GM21367 (cell line): Measurements from ENCODE around the gene CNTNAP1.
A peak's percentile ranks its signal among the peaks of the same experiment; 100 is the strongest.
"Not testable (repeated sequence)": the region's sequence is repeated elsewhere in the genome, so short reads cannot be mapped to it uniquely, and the experiment has no call there.

Experiments
- ATAC-seq: cut with Tn5 transposase; IDR thresholded peaks from one replicate; pipeline ENCODE4 v1.9.1; 2021; ENCODE audit not compliant: unreplicated experiment

Gene CNTNAP1

DNA sequence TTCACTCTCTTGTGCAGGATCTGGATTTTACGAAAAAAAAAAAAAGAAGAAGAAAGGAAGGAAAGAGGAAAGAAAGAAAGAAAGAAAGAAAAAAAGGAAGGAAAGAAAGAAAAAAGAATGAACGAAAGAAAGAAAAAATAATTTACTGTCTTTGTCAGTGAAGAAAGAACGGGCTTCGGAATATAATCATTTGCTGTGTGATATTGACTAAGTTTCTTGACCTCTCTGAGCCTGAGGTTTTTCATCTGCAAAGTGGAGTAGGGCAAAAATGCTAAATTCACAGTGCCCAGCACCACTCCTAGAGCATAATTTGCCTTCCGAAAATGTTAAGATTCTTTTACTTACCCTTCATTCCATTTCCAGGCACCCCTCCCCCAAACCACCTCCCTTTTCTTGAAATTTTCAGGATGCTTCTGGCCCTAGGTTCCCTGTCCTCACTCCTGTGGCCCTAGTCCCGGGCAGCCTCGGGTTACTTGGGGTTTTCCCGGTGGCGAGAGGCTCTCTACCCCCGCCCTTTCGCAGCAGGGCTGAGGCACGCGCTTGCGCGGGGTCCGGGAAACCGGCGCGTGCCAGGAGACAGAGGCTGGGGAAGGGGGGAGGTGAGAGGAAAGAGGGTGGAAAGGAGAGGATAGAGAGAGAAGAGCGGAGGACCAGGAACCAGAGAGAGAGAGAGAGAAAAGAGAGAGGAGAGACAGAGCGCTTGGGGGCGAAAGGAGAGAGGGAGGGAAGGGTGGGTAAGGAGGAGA lies at the start of gene CNTNAP1:
CNTNAP1 (plus strand) TSS at position 556 of the 746 bp plus-strand sequence. CDS start 299 bp downstream, outside the sequence.
- no peak for ATAC-seq

DNA sequence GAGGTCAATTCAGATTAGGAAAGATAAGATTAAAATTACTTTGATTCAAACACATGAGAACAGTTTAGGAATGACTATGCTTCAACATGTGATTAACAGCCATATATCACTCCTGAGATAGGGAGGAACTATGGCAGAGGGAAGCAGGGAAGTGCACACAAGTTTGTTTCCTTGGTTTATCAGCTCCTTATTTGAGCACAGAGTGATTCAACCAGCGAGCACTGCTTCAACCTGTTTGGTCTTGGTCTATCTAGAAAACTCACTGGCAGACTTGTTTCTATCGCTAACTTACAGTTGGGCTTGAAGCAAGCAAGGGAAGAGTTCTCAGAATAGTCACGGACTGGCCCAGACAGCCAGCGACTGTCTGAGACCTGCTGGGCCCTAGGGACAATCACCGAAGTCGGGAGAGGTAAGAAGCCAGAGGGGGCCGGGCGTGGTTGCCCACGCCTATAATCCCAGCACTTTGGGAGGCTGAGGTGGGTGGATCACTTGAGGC lies 49.3 kb upstream of the CNTNAP1 start:
- ATAC-seq: no peak

DNA sequence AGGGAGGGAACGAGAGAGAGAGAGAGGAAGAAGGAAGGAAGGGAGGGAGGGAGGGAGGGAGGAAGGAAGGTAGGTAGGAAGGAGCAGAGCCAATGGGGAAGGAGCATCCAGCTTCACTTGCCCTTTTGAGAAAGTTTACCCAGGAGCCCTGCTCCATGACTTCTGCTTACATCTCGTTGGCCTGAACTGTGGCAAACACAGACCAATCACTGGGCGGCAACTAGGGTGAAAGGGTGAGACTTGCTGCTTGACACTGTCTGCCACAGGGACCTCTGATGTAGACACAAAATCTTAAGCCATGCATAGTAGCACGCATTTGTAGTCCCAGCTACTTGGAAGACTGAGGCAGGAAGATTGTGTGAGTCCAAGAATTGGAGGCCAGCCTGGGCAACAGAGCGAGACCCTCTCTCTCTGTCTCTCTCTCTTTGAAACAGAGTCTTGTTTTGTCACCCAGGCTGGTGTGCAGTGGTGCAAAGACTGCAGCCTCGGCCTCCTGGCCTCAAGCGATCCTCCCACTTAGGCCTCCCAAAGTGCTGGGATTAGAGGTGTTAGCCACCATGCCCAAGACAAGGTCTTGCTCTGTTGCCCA lies 42.7 kb upstream of the CNTNAP1 start:
- no peak for ATAC-seq

DNA sequence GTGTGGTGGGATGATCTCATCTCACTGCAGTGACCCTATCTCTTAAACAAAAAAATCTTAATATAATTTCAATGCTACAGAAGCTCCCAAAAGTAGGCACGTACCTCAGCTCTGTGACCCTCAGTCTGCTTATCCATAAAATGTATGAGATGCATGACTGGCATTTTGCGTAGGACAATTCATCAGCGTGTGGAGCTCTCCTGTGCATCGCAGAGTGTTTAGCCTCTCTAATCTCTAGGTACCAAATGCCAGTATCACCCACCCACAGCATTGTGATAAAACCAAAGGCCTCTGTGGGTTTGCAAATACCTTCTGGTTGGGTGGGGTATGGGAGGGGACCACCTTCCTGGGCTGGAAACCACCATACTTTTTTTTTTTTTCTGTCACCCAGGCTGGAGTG lies 42.2 kb upstream of the CNTNAP1 start:
- ATAC-seq: no peak

DNA sequence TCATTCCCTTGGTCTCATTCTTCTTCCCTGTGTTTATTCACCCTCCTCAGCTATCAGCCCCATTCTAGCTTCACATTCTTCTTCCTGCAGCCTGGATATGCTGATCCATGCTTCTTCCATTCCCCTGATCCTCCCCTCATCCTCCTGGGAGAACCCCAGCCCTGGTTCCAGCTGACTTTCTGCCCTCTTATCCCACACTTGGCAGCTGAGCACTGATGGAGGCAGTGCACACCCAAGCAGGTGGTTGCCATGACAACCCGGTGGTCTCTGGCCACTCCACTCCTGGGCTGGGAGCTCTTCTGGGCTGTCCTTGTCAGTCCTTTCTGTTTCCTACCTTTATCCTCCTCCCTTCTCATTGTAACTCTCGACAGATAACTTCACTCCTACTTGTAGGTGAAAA lies 40.0 kb upstream of the CNTNAP1 start:
- no peak for ATAC-seq

DNA sequence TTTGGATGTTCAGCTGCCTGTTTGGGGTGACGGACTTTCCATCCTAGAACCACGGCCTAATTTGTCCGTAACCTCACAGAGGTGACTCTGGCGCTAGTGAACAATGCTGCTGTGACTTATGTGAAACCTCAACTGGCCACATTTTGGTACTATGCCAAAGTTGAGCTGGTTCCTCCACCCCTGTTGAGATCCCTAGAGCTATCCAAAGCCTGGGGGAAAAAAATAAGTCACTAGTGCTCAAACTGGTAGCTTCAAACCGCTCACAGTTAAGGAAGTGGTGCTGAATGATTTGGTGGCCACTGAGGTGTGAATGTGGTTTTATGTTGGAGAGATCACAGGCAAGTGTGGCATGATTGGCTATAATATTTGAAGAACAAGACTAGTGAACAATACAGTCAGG lies 34.6 kb upstream of the CNTNAP1 start:
- ATAC-seq: no peak

DNA sequence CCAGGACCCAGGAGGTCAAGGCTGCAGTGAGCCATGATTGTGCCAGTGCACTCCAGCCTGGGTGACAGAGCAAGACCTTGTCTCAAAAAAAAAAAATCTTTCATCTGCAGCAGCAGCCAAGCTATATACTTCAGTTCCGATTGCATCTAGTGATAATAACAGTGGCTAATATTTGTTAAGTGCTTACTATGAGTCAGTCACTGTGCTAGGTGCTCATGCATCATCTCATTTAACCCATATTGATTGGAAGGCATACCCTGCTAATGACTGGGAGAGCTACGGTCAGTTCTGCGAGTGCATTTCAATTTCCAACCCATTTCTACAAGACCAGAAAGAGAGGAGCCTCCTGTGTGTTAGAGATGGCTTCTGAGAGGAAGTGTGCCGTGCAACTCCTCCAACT lies 30.9 kb upstream of the CNTNAP1 start:
- no peak for ATAC-seq

DNA sequence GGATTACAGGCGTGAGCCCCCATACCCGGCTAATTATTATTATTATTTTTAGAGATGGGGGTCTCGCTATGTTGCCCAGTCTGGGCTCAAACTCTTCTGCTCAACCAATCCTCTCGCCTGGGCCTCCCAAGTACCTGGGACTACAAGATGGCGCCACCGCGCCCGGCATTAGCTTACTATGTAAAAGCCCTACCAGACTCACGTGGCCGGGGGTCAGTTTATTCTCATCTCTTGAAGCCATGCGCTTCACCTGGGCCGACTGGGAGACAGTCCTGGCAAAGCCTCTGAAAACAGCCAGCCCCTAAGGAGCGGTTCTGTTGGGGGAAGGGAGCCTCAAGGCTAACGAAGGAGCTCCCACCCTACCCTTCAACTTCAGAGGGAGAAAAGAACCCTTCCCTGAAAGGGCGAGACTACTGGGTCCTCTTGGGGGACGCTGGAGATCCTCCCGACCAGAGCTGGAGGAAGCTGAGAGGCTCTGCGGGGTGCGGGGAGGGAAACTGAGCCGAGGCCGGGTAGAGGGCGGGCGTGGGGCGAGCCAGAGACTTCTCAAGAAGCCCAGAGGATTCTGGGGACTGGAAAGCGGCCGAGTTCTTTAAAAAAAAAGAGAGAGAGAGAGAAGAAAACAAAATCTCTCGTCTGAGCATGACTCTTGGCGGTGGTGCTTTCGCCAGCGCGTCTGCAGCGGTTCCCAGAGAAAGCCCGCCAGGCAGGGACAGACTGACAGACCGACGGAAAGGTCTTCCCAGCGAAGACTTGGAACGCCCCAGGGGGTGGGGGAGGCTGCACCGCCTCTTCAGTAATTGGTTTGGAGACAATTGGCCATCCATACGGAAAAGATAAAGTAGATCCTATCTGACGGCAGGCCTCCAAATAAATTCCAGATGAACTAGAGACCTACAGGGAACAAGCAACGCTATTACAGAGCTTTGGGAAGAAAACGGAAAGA lies 28.9 kb upstream of the CNTNAP1 start:
- no peak for ATAC-seq

DNA sequence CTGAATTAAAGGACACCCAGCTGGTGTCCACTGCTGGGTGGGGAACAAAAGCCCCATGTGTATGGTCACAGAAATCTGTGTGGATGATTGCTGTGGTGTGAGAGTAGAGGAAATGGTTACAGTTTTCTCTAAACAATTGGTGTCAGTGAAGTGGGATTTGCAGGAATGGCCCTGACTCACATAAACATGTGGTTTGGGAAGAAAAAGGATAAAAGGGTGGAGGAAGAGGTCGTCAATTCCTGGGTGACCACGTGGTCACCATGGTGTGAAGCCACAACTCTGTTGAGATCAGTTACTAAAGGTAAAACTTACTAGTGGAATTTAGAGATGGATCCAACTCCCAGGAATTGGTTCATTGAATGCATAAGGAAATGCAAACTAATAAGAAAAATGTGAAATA lies 26.8 kb upstream of the CNTNAP1 start:
- ATAC-seq: no peak

DNA sequence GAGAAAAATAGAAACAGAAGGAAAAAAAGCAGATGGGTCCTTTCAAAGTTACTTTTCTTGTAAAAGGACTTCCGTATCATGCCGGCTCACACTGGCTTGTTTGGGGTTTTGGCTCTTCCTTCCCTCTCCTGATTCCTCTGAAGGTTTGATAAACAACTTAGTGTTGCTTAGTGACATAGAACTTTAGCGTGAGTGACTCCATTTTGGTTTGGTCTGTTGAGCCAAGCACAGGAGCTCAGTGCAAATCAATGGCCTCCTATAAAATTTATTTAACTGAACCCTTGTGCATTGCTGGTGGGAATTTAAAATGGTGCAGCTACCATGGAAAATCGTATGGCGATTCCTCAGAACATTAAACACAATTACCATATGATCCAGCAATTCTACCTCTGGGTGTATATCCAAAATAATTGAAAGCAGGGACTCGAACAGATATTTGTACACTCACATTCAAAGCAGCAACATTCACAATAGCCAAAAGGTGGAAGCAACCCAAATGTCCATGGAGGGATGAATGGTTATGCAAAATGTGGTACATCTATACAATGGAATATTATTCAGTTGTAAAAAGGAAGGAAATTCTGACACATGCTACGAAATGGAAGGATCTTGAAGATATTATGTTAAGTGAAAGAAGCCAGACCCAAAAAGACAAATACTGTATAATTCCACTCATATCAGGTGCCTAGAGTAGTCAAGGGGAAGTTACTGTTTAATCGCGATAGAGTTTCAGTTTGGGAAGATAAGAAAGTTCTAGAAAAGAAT lies 24.3 kb upstream of the CNTNAP1 start:
- ATAC-seq: no peak

DNA sequence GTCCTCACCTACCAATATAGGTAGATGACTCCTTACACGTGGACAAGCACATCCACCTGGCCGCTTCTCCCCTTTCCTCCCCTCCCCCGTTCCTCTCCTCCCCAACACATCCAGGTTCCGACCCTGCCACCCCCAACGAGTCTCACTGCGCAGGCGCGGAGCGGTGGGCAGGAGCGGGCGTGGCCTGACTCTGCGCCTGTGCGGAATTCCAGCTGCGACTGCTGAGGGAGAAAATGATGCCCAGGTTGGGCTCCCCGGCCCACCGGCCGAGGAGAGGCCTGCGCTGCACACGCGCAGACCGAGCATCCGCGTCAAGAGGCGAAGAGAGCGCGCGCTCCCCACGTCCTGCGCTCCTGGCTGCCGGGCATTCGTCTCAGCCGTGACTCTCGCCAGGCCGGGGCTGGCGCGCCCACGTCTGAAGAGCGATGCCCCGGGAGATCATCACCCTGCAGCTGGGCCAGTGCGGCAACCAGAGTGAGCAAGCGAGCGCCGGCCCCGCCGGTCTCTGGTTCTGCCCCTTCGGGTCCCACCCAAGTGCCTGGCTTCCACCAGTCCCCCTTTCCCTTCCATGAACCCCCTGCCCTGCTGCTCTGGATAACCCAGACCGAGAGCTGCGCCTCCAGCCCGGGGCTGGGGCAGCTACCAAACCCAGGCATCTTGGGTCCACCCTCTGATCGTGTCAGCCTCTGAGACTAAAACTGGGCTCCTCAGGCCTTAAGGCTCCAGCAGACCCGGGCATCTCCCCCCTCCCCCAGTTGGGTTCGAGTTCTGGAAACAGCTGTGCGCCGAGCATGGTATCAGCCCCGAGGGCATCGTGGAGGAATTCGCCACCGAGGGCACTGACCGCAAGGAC lies 23.0 kb upstream of the CNTNAP1 start, which contains the start of gene TUBG2:
TUBG2 (plus strand) TSS at position 206 of the 853 bp plus-strand sequence; CDS start at position 426, 220 bp downstream.
- ATAC-seq: peak; percentile 44

DNA sequence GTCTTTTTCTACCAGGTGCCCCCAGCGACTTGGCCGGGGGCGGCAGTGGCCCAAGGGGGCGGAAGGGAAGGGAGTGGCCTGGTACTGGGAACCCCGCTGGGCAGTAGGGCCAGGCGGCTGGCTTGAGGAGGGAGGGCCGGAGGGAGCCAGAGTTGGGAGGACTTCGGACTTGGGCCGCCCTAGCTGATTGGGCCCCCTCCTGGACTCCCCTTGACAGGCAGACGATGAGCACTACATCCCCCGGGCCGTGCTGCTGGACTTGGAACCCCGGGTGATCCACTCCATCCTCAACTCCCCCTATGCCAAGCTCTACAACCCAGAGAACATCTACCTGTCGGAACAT lies 22.4 kb upstream of the CNTNAP1 start:
- not testable (repeated sequence) for ATAC-seq

DNA sequence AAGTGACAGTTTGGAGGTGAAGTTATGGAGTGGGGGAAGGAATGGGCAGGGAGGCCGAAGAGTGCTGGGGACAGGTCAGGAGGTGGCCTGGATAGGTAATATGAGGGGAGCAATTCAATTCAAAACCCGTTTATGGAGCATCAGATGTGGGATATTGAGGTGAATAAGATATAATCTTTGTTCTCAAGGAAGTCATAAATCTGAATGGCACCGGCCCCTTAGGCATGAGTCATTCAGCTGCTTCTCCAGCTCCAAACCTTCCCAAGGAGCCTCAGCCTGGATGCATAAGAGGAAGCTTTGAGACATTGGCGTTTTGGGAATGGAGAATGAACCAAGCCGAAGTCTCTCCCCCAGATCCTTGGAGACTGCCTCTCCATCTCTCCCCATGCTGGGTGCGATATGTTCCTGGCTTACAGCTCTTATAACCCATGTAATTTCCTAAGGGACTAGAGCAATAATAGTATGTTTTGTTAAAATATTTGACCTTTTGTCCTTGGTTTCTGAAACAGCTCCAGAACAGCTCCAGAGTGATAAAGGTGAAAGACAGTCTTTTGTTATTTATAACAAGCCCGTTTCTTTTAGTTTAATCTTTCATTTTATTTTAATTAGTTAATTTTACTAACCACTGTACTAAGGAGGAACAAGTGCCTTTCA lies 21.5 kb upstream of the CNTNAP1 start:
- no peak for ATAC-seq

DNA sequence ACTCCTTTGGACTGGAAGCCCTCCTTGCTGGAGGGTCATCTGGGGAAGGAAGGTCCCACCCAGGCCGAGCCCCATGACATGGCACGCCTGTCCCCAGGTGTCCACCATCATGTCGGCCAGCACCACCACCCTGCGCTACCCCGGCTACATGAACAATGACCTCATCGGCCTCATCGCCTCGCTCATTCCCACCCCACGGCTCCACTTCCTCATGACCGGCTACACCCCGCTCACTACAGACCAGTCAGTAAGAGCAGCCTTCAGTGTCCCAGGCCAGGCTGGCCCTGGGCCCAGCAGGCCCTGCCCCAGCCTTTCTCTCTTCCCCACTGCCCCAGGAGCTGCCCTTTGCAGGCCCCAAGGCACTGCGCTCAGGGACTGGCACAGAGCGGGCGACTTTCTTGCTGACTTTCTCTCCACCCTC lies 16.7 kb upstream of the CNTNAP1 start:
- no peak for ATAC-seq

DNA sequence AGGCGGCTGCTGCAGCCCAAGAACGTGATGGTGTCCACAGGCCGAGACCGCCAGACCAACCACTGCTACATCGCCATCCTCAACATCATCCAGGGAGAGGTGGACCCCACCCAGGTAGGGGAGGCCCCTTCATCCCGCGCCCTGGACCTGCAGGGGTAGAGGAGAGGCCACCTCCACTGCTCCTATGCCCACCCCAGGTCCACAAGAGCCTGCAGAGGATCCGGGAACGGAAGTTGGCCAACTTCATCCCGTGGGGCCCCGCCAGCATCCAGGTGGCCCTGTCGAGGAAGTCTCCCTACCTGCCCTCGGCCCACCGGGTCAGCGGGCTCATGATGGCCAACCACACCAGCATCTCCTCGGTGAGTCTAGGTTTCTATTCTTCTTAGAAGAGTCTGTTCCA lies 16.2 kb upstream of the CNTNAP1 start:
- not testable (repeated sequence) for ATAC-seq

DNA sequence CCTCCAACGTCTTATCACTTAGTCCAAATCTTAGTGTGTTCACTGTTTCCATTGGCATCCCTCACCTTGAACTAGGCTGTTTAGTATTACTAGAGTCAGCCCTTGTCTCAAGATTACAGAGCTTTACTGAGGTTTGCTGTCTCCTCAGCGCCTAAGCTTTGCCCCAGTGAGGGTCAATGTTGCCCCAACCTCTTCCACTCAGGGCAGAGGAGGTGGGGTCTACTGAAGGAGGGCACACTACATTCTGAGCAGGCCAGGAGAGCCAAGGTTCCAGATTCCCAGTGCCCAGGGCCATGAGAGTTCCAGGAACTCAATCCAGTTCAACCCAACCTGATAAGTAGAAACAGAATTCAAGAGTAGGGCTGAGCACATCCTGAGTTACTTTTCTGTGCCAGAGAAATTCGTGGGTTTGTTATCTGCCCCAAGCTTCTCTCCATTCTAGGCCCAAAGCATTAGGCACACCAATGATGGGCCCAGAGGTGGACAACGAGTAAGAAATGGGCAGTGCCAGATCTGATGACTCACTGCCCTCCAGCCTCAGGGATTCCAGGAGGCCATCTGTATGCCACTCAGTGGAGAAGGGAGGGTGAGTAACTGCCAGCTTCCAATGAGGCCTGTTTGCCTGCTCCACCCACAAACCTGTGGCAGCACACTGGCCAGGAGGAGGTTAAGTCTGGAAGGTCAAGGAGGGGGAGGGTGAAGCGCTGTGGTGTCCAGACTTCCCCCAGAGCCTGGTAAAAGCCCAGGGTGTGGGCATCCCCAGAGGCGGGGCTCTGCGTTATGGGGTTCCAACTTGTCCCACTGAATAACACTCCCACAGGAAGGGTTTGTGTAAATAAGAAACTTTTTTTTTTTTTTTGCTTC lies 15.0 kb upstream of the CNTNAP1 start:
- ATAC-seq: no peak

DNA sequence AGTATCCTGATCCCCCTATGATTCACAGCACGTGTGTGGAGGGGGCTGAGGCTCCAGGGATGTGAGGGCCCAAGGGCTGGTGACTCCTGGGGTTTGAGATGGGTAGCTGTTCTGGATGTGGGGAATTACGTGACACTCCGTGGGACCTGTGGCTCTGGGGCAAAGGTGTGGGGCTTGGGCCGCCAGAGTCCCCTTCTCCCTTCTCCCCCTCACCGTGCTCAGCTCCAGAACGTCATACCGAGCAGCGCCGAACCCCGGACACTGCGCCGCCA lies 12.7 kb upstream of the CNTNAP1 start:
- ATAC-seq: no peak

DNA sequence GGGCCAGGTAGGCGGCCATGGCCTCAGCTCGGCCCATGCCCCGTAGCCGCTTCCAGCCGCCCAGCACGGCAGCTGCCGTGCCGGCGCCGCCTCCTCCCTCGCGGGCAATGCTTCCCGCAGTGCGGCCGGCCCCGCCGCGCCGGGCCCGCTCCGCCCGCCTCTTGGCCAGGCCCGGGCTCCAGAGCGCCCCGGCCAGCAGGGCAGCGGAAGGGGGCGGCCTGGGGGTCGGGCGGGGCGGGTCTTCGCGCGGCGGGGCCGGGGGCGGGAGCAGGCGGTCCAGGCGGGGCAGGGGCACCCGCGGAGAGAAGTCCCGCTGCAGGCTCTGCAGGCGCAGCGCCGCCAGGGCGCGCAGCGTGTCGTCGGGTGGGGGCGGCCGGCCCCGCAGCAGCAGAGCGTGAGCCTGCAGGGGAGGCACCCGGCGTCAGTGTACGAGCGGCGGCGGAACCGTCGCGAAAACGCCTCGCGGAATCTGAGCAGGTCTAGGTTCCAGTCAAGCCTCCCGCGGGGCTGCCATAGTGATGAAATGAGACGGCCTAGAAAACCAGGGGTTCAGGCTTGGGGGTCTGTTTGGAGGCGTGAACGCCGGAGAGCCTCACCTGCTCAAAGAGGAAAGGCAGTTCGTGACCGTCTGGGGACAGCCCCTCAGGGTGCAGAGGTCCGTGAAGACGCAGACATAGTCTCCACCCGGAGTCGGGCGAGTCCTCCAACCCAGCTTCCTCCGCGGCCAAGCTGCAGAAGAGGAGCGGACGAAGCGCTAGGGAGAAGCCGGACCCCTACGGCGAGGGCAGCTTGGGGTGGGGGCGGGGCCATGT lies 12.1 kb upstream of the CNTNAP1 start:
- ATAC-seq: no peak
